Measurements from ENCODE around the gene POM121. TPM values are rescaled to one million over a fixed set of nuclear protein-coding genes. Genes with fewer than 3 reads are reported as not detected.
A peak's percentile ranks its signal among the peaks of the same experiment; 100 is the strongest.
"Not testable (repeated sequence)": the region's sequence is repeated elsewhere in the genome, so short reads cannot be mapped to it uniquely, and the experiment has no call there.

The POM121 gene
- total RNA-seq, result 32.5 TPM

DNA sequence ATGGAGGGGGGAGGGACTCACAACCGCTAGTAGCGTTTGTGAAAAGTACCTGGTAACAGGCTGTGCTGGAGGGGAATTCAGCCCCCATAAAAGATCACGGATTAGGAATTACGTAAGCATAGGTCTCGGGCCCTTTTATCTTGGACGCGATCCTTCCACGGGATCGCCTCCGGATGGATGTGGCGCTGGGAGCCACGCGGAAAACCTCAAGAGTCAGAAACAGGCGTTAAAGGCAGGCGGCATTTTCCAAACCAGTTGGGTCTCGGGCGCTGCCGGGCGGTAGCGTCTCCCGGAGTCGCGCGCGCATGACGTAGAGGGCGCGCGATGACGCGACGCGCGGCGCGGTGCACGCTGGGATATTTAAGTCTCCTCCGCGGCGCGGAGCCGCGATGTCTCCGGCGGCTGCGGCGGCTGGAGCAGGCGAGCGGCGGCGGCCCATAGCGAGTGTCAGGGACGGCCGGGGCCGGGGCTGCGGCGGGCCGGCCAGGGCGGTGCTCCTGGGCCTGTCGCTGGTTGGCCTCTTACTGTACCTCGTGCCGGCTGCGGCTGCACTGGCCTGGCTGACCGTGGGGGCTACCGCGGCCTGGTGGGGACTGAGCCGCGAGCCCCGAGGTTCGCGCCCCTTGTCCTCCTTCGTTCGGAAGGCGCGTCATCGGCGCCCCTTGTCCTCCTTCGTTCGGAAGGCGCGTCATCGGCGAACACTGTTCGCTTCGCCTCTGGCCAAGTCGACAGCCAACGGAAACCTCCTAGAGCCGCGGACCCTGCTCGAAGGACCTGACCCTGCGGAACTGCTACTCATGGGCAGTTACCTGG is at the start of gene POM121:
Gene POM121, plus strand, starts transcription at position 363 of the 813 bp plus-strand sequence. Its CDS starts 27 bp downstream, at position 390.
- ATAC-seq (peak; percentile 99), DNase-seq (ENCODE audit: low spot score) (peak; percentile 87)
- intact Hi-C loops (cut with DNase I), result no loop called here

DNA sequence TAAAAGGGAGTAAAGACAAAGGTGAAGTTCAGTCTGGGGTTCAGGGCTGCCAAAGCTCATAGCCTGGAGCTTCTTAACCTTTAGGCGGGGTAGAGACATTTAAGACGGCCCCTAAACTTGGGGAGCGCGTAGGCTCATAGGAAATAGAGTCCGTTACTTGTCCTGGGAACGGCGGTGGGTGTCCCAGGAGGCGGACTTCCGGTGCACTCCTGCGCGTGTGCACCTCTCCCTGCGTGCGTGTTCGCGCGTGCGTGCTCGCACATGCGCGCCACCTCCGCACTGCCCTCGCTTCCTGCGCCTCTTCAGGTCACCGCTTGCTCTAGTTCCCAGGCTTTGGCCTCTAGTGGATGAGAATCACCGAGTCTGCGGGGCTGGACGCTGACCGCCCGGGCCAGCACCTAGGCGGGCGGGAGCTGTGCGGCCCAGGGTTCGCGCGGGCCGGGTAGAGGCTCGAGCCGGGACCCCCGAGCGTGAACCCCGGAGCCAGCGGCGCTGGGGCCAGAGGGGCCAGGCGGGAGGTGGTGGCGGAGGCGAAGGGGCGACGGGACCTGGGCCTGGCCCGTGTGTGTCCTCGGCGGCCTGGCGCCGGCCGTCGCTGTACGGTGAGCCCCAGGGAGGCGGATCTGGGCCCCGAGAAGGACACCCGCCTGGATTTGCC is 45.7 kb upstream of the POM121 start:
- ATAC-seq (peak; percentile 100), DNase-seq (ENCODE audit: low spot score) (peak; percentile 87)
- intact Hi-C loops (cut with DNase I), result not testable (repeated sequence)

DNA sequence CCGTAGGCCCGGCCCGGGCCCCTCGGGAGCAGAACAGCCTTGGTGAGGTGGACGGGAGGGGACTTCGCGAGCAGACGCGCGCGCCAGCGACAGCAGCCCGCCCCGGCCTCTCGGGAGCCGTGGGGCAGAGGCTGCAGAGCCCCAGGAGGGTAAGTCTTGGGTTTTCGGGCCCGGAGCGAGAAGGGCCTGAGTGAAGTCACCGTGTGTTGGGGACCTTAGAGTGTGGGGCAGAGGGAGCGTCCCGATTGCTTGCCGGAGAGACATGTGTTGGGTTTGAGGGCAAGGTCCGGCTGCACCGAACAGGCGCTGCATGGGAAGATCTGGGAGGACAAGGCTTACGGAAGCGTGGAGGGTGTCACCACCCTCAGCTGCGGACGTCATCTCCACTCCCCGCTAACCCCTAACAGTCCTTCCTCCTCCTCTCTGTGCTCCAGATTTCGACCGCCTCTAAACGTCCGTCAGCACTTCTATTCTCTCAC is 45.1 kb upstream of the POM121 start:
- ATAC-seq; intact Hi-C loops (cut with DNase I): not testable (repeated sequence)
- peak; percentile 73 for DNase-seq (ENCODE audit: low spot score)

DNA sequence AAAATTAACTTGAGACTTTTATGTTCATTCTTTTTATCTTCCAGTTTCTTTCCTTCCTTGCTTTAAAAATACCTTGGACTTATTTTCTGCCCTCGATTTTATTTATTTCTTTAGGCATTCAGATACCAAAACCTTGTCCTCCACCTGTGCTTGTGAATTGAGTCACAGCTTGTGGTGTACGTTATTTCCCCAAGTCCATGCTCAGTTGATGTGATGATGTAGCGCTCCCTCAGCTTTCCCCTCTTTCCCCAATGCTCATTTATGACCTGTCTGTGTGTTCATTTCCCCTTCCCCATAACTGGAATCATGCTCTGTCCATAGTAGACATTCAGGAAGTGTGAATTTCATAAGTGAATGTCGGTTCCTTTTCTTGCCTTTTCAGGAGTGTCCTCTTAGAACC is 33.1 kb upstream of the POM121 start:
- DNase-seq (ENCODE audit: low spot score); ATAC-seq; intact Hi-C loops (cut with DNase I): not testable (repeated sequence)

DNA sequence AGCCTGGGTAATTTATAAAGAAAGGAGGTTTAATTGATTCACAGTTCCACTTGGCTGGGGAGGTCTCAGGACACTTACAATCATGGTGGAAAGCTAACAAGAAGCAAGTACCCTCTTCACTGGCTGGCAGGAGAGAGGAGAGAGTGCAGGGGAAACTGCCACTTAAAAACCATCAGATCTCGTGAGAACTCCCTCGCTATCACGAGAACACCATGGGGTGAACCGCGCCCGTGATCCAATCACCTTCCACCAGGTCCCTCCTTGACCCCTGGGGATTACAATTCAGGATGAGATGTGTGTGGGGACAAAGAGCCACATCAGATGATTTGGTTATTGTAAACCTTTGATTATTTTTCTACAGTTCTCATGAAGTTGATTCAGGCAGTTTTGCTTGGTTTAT is 20.2 kb upstream of the POM121 start:
- DNase-seq (ENCODE audit: low spot score); ATAC-seq; intact Hi-C loops (cut with DNase I): not testable (repeated sequence)

DNA sequence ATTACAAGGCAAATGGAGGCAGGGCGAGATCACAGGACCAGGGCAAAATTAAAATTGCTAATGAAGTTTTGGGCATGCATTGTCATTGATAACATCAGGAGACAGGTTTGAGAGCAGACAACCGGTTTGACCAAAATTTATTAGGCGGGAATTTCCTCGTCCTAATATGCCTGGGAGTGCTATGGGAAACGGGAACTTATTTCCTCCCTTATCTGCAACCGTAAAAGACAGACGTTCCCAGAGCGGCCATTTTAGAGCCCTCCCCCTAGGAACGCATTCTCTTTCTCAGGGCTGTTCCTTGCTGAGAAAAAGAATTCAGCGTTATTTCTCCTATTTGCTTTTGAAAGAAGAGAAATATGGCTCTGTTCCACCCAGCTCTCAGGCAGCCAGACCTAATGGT is 16.5 kb upstream of the POM121 start:
- ATAC-seq; intact Hi-C loops (cut with DNase I); DNase-seq (ENCODE audit: low spot score): not testable (repeated sequence)

DNA sequence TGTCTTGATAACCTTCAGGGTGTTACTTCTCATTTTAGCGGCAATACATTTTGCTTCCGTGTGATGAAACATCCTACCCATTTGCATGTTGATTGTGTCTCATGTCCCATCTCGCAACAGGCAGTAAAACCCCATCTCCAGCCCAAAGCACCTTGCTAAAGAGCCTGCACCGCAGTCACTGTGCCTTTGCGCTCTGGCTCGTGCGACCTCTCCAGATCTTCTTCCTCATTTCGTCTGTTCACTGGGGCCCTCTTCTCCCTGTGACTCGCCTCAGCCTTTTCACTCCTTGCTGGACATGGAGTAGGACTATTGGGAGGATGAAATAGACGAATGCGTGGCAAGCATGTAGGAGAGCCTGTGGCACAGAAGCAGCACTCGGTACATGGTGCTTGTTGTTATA is 13.5 kb upstream of the POM121 start:
- DNase-seq (ENCODE audit: low spot score); intact Hi-C loops (cut with DNase I); ATAC-seq: not testable (repeated sequence)

DNA sequence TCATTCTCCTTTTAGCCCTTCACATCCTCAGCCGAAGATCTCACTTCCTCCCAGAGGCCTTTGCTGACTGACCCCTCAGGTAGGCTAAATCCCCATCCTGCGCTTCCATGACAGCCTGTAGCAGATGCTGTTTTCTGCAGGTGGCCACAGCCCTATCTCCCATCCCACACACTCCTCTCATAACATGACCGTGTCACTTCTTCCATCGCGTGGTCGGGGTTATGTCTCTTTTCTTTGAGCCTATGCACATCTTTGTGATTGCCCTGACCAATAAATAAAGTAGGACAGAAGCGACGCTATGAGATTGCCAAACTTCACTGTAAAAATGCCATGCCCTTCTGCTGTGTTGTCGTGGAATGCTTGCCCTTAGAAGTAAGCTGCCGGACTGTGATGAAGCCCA is 11.1 kb upstream of the POM121 start:
- intact Hi-C loops (cut with DNase I); ATAC-seq; DNase-seq (ENCODE audit: low spot score): not testable (repeated sequence)

DNA sequence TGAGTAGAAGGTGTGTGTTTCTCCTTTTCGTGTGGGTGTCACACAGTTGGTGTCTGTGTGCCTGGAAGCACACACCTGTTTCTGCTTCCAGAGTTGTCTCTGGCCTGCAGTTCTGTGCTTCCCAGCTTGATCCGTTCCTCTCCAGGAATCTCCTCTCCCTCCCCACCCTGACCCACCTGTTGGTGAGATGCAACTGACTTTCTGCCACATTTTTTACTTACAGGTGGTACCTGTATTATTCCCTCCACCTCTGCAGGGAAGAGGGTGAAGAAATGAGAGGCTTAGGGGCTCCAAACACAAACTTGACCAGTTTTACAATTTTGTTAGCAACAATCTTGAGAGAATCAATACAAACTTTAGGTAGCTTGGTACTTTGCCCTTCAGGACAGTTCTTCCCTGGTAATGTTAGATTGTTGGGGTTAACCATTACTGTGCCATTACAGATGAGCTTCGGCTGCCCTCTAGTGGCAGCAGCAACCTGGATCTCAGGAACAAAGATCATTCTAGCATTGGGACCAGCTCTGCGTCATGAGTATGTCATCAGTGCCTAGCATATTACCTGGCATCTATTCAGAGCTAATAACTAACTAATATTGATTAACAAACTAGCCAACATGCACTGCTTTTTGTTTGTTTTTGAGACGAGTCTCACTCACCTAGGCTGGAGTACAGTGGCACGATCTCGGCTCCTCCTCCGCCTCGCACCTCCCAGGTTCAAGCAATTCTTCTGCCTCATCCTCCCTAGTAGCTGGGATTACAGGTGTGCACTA is 10.0 kb upstream of the POM121 start:
- DNase-seq (ENCODE audit: low spot score); intact Hi-C loops (cut with DNase I): not testable (repeated sequence)
- ATAC-seq, result peak; percentile 79

DNA sequence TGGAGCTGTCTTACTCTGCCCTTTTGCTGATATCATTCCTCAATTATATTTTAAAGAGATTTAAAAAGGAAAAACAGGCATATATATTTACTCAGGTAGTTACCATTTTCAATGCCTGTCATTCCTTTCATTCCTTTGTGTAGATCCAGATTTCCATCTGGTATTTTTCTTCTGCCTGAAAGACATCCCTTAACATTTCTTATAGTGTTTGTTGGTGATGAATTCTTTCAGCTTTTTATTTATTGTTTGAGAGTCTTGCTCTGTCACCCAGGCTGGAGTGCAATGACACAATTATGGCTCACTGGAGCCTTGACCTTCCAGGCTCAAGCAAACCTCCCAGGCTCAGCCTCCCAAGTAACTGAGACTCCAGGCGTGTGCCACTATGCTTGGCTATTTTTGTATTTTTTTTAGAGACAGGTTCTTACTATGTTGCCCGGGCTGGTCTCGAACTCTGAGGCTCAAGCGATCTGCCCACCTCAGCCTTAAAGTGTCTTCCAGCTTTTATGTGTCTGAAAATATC is 5.6 kb upstream of the POM121 start:
- DNase-seq (ENCODE audit: low spot score) (no peak), ATAC-seq (no peak)
- intact Hi-C loops (cut with DNase I), result no loop called here

DNA sequence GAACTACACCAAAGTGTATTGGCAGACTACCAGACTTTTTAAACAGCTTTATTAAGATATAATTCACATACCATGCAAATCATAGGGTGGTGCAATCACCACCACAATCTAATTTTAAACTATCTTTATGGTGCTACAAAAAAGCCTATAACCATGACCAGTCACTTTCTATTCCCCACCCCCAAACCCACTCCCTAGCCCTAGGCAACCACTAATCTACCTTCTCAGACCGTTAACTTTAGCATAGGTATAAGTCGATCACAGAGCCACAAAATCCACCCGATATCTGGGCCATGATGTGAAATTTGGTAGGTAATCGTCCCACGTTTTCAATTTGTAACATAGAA is 536 bp upstream of the POM121 start:
- ATAC-seq (peak; percentile 5), DNase-seq (ENCODE audit: low spot score) (no peak)
- intact Hi-C loops (cut with DNase I), result no loop called here

DNA sequence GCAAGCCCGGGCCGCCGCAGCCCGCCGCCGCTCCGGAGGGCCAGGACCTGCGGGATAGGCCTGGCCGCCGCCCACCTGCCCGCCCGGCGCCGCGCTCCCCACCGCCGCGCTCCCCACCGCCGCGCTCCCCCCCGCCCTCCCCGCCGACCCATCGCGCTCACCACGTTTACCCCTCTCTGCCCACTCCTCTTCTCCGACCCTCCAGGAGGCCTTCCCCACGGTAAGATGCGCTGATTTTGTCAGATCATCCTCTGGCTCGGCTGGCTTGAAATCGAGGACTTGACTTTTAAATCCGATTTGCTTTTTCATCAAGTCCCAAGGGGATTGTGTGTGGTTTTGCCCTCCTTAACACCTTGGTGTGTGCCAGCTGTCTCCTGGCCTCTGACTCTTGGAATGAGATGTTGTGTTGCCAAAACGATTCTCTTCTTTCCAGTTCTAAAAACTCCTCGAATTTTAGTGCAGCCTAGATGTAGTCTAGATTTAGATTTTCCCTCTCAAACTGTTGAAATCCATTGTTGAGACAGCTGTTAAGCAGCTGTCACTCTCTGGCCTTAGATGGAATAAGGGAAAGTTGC is 738 bp downstream of the POM121 start:
- intact Hi-C loops (cut with DNase I), result no loop called here
- ATAC-seq, result no peak
- no peak for DNase-seq (ENCODE audit: low spot score)

DNA sequence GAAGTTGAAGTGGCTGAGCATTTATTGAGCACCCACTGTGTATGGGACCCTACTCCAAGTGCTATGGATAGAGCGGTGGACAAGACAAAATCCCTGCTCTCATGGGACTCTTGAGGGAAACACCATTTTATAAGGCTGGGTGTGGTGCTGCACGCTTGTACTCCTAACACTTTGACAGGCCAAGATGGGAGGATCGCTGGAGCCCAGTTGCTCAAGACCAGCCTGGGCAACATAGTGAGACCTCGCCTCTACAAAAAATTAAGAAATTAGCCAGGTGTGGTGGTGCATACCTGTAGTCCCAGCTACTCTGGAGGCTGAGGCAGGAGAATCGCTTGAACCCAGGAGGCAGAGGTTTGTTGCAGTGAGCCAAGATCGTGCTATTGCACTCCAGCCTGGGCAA is 2.9 kb downstream of the POM121 start:
- DNase-seq (ENCODE audit: low spot score); intact Hi-C loops (cut with DNase I); ATAC-seq: not testable (repeated sequence)

DNA sequence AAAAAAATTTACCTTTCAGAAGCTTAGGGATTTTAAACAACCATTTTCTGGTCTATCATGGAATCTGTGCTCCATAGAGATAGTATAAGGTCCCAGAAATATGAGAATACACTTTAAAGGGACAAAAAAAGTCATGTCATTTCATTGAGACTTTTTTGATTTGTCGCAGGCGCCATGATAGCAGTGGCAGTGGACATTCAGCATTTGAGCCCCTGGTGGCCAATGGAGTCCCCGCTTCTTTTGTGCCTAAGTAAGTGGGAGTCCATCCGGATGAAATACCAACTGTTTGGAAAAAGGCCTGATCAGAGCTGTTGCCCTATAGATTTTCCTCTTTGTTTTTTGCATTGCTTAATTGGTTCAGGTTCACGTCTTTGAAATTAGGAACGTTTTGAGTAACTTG is 3.3 kb downstream of the POM121 start:
- ATAC-seq; intact Hi-C loops (cut with DNase I); DNase-seq (ENCODE audit: low spot score): not testable (repeated sequence)

DNA sequence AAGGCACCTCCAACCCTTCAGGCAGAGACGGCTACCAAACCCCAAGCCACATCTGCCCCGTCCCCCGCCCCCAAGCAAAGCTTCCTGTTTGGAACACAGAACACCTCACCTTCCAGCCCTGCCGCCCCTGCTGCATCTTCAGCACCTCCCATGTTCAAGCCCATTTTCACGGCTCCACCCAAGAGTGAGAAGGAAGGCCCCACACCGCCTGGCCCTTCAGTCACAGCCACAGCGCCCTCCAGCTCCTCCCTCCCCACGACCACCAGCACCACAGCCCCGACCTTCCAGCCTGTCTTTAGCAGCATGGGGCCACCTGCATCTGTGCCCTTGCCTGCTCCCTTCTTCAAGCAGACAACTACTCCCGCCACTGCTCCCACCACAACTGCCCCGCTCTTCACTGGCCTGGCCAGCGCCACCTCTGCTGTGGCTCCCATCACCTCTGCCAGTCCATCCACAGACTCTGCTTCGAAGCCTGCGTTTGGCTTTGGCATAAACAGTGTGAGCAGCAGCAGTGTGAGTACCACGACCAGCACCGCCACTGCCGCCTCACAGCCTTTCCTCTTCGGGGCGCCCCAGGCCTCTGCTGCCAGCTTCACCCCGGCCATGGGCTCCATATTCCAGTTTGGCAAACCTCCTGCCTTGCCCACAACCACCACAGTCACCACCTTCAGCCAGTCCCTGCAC is 17.3 kb downstream of the POM121 start:
- DNase-seq (ENCODE audit: low spot score); intact Hi-C loops (cut with DNase I); ATAC-seq: not testable (repeated sequence)

DNA sequence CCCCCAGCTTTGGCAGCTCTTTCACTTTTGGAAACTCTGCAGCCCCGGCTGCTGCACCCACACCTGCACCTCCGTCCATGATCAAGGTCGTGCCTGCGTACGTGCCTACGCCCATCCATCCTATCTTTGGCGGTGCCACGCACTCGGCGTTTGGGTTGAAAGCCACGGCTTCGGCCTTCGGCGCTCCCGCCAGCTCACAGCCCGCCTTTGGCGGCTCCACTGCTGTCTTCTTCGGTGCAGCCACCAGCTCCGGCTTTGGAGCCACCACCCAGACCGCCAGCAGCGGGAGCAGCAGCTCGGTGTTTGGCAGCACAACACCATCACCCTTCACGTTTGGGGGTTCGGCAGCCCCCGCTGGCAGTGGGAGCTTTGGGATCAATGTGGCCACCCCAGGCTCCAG is 18.1 kb downstream of the POM121 start:
- intact Hi-C loops (cut with DNase I); DNase-seq (ENCODE audit: low spot score); ATAC-seq: not testable (repeated sequence)

DNA sequence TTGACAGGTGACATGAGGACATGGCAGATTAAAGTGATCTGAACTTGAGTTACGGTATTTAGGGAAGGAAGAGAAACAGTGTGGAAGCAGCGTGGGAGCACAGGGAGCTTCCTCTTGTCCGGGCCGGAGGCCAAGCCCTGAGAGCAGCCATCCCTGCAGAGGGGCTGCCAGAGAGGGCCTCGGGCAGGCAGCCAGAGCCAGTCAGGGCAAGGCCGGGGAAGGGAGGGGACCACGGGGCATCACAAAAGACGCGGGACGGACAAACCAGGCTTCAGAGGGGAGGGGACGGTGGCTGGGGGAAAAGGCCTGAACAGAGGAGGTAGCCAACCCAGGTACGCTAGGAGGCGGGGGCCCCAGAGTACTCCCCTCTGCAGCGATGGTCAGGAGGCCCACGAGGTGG is 20.0 kb downstream of the POM121 start:
- ATAC-seq, result peak; percentile 14
- intact Hi-C loops (cut with DNase I); DNase-seq (ENCODE audit: low spot score): not testable (repeated sequence)

DNA sequence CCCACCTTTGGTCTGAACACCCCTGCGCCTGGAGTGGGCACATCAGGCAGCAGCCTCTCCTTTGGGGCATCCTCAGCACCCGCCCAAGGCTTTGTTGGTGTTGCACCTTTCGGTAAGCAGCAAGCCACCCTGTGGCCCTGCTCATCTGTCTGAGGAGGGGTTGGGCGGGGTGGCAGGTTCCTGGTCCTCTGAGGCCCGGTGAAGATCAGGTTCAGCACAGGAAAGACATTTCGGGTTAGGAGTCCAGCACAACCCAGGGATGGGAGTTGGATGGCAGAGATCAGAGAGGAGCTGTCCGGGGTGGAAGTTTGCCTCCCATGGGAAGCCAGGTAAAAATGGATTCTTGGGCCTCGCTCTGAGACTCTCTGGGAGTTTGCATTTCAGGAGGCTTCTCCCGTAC is 20.7 kb downstream of the POM121 start:
- DNase-seq (ENCODE audit: low spot score); ATAC-seq; intact Hi-C loops (cut with DNase I): not testable (repeated sequence)

Data from sciatic nerve (tissue), 2 donors.